Measurements from ENCODE around the gene DCLRE1B.

Gene DCLRE1B

DNA sequence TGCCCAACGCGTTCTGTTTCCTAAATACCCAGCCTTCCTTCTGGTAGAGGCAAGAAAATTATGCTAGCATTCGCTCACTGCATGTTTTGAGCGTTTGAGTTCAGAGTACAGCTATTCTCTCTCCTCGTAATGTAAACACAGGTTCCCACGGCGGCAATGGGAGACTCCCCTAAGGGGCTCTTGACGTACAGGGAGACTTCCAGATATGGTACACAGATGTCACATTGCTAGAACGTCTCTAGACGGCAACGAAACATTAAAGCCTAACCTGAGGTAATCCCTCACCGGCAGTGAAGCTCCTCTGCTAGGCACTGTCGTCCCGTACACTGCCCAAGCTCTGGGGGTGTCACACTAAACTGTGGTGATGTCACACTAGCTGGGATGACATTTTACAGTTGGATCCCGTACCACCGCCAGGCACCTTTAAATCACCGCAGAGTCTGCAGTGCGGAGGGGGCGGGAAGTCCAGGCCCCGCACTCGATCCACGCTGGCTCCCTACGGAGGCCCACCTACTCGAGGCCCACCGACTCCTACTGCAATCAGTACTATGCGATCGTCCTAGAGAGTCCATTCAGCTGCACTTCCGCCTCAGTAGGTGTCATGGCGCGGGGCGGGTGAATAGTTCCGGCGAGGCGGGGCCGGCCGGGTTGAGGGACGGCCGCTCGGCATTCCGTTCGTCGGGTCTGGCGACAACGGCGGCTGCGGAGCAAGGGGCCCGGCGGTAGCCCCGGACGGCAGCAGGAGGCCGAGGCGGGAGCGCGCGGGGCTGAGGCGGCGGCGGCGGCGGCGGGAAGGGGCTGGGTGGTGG lies 24.0 kb downstream of the DCLRE1B start, which contains the start of gene HIPK1:
Gene HIPK1 (plus strand): TSS at position 384 of the 809 bp plus-strand sequence.
- no peaks in the 10 kb centered on the region for H3K27me3 ChIP-seq (ENCODE audit: low read depth, low read length)
- H2AFZ ChIP-seq (ENCODE audit: low read depth, low read length), result peak within 1 kb of the TSS; percentile 84
- TF ChIP-seq EZH2phosphoT487 (IDR thresholded peaks at IDR 0.05; ENCODE audit: low read depth) (no peak), CTCF (IDR thresholded peaks at IDR 0.05; ENCODE audit: low read depth, low read length) (no peak)
- peak within 1 kb of the TSS; percentile 60 for H3K27ac ChIP-seq (ENCODE audit: low read length)
- H3K9ac ChIP-seq (ENCODE audit: low read length), result peak within 1 kb of the TSS; percentile 77
- H4K20me1 ChIP-seq (ENCODE audit: insufficient read depth, low read length), result peaks cover 30% of the 10 kb centered on the region
- peaks cover 20% of the 10 kb centered on the region for H3K4me1 ChIP-seq (ENCODE audit: low read length)
- H3K79me2 ChIP-seq (ENCODE audit: low read length), result peaks cover 47% of the 10 kb centered on the region
- no peaks in the 10 kb centered on the region for H3K36me3 ChIP-seq (replicated peaks; ENCODE audit: low read depth, low read length)
- no peaks in the 10 kb centered on the region for H3K9me3 ChIP-seq (ENCODE audit: insufficient read depth, low read length)
- peak within 1 kb of the TSS; percentile 98 for H3K4me3 ChIP-seq (ENCODE audit: low read length)
- peak within 1 kb of the TSS; percentile 97 for H3K4me2 ChIP-seq (ENCODE audit: low read length)

- Histone ChIP-seq H4K20me1 (ENCODE audit: insufficient read depth, low read length) (peaks cover 30% of the 10 kb centered on the region), H3K27ac (ENCODE audit: low read length) (peak overlapping the region; percentile 48), H3K27me3 (ENCODE audit: low read depth, low read length) (no peaks in the 10 kb centered on the region), H3K9ac (ENCODE audit: low read length) (peak overlapping the region; percentile 77), H3K9me3 (ENCODE audit: insufficient read depth, low read length) (no peaks in the 10 kb centered on the region), H3K4me1 (ENCODE audit: low read length) (peaks cover 20% of the 10 kb centered on the region), H2AFZ (ENCODE audit: low read depth, low read length) (no peak overlapping the region), H3K4me2 (ENCODE audit: low read length) (peak overlapping the region; percentile 92), H3K79me2 (ENCODE audit: low read length) (peaks cover 55% of the 10 kb centered on the region), H3K4me3 (ENCODE audit: low read length) (peak overlapping the region; percentile 98), H3K36me3 (replicated peaks; ENCODE audit: low read depth, low read length) (no peaks in the 10 kb centered on the region)
- TF ChIP-seq CTCF (IDR thresholded peaks at IDR 0.05; ENCODE audit: low read depth, low read length), result peak; percentile 27; the same call in 1 of the 2 replicates
- TF ChIP-seq EZH2phosphoT487 (IDR thresholded peaks at IDR 0.05; ENCODE audit: low read depth), result no peak
Measured at GRCh38 chr1:113929750-113930498, 24.8 kb downstream of the DCLRE1B start.

GRCh38 chr1:113930499-113931161 lies 25.5 kb downstream of the DCLRE1B start:
- Histone ChIP-seq H4K20me1 (ENCODE audit: insufficient read depth, low read length) (peaks cover 30% of the 10 kb centered on the region), H3K36me3 (replicated peaks; ENCODE audit: low read depth, low read length) (no peaks in the 10 kb centered on the region), H3K4me1 (ENCODE audit: low read length) (peaks cover 20% of the 10 kb centered on the region), H3K4me3 (ENCODE audit: low read length) (peak overlapping the region; percentile 98), H3K9ac (ENCODE audit: low read length) (peak overlapping the region; percentile 77), H3K27ac (ENCODE audit: low read length) (peak overlapping the region; percentile 48), H3K4me2 (ENCODE audit: low read length) (peak overlapping the region; percentile 92), H2AFZ (ENCODE audit: low read depth, low read length) (no peak overlapping the region), H3K9me3 (ENCODE audit: insufficient read depth, low read length) (no peaks in the 10 kb centered on the region), H3K27me3 (ENCODE audit: low read depth, low read length) (no peaks in the 10 kb centered on the region), H3K79me2 (ENCODE audit: low read length) (peaks cover 62% of the 10 kb centered on the region)
- TF ChIP-seq CTCF (IDR thresholded peaks at IDR 0.05; ENCODE audit: low read depth, low read length), result no peak
- TF ChIP-seq EZH2phosphoT487 (IDR thresholded peaks at IDR 0.05; ENCODE audit: low read depth), result no peak
